Spinal cord (tissue), 10 donors: ENCODE measurements around the gene LRMDA. TPM values are rescaled to one million over a fixed set of nuclear protein-coding genes. Genes with fewer than 3 reads are reported as not detected.
A peak's percentile ranks its signal among the peaks of the same experiment; 100 is the strongest.

Experiments used
- DNase-seq, 6 donors: peaks; one replicate each; pipeline versions ENCODE4 v3.0.0 to v3.0.0-alpha.2; 2013 to 2015; ENCODE audit warnings: low spot score in 6 of 6, low read depth in 4 of 6
- H3K27ac ChIP-seq: one replicate; pipeline ENCODE4 v1.5.1; 2013; ENCODE audit warnings: low read depth, low read length, control low read depth
- H3K27me3 ChIP-seq: one replicate; pipeline ENCODE4 v1.6.1; 2013; ENCODE audit warnings: low read length; ENCODE audit not compliant: control insufficient read depth, insufficient read depth
- H3K36me3 ChIP-seq: one replicate; pipeline ENCODE4 v1.6.1; 2013; ENCODE audit warnings: low read length; ENCODE audit not compliant: control insufficient read depth, insufficient read depth
- H3K4me1 ChIP-seq: one replicate; pipeline ENCODE4 v1.6.1; 2013; ENCODE audit warnings: low read length; ENCODE audit not compliant: control insufficient read depth, insufficient read depth
- H3K4me3 ChIP-seq: one replicate; pipeline ENCODE4 v1.5.1; 2013; ENCODE audit warnings: low read depth, low read length, control low read depth
- H3K9me3 ChIP-seq: one replicate; pipeline ENCODE4 v1.6.1; 2013; ENCODE audit warnings: low read length; ENCODE audit not compliant: control insufficient read depth, insufficient read depth
- WGBS: methylation state at CpG from one replicate; pipeline ENCODE4 v1.1.5; 2013; ENCODE audit warnings: missing lambda C conversion rate; ENCODE audit not compliant: insufficient coverage; 5-methylcytosine and 5-hydroxymethylcytosine counted together
- polyA plus RNA-seq, 2 donors: library from polyadenylated mRNA; unstranded; fragments of 120-200 nt; gene quantifications; one replicate each; pipeline ENCODE4 v1.2.1, GENCODE V29; 2013; ENCODE audit not compliant: insufficient read length in 2 of 2
- total RNA-seq, 2 donors: library from RNA; depleted of rRNA in 1 of 2; stranded (reverse); fragments of 120-200 nt in 1 of 2; fragments of >200 nt in 1 of 2; gene quantifications; one replicate each; pipeline versions ENCODE4 v1.2.3 to v1.2.4, GENCODE V29; 2013 to 2014
- donor health status: healthy.

LRMDA gene
- total and polyA plus RNA-seq, 4 donors: 5.6 to 9.9 (median 7.2) TPM

GRCh38 chr10:75468612-75469005 lies 37.2 kb downstream of the LRMDA start:
- H3K27me3 ChIP-seq: no peaks in the 10 kb centered on the region
- H3K9me3 ChIP-seq: no peaks in the 10 kb centered on the region
- WGBS: 31% methylated on average over 3 of the region's 7 CpGs
- H3K4me1 ChIP-seq: peaks cover 12% of the 10 kb centered on the region
- H3K27ac ChIP-seq: no peak overlapping the region
- no peaks in the 10 kb centered on the region for H3K36me3 ChIP-seq
- no peak overlapping the region for H3K4me3 ChIP-seq
- no peak for DNase-seq

GRCh38 chr10:75469006-75469616 lies 37.7 kb downstream of the LRMDA start:
- Histone ChIP-seq H3K4me3 (no peak overlapping the region), H3K9me3 (no peaks in the 10 kb centered on the region)

DNA sequence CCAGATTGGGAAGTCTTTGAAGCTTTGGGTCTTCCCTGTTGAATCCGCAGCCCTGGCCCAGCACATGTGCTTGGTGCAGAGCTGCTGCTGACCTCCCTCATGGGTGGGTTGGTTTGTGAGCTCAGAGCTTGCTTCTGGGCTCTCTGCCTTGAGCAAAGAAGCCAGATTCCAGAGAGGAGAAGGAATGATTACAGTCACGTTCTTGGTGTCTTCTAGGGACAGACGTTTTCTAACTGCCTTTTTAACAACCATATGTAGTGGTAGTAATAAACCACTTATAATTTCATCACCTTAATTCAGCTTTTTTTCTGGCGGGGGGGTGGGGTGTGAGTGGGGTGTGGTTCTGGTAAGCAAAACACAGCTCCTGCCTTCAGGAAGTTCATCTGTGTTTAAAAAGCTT lies 39.5 kb downstream of the LRMDA start:
- H3K9me3 ChIP-seq: no peaks in the 10 kb centered on the region
- H3K36me3 ChIP-seq: no peaks in the 10 kb centered on the region
- H3K27ac ChIP-seq: no peak overlapping the region
- H3K27me3 ChIP-seq: no peaks in the 10 kb centered on the region
- H3K4me3 ChIP-seq: no peak overlapping the region
- no CpG with 5 or more reads among the region's 4 CpGs for WGBS
- H3K4me1 ChIP-seq: peaks cover 15% of the 10 kb centered on the region
- no peak for DNase-seq

More at GRCh38 chr10:75469006-75469616, 37.7 kb downstream of the LRMDA start:
- Histone ChIP-seq H3K36me3 (no peaks in the 10 kb centered on the region), H3K4me1 (peaks cover 12% of the 10 kb centered on the region), H3K27ac (no peak overlapping the region), H3K27me3 (no peaks in the 10 kb centered on the region)
- peak in 2 of 6 donors; percentile 50 to 90 for DNase-seq
- WGBS: 48% methylated on average over 2 of the region's 3 CpGs

DNA sequence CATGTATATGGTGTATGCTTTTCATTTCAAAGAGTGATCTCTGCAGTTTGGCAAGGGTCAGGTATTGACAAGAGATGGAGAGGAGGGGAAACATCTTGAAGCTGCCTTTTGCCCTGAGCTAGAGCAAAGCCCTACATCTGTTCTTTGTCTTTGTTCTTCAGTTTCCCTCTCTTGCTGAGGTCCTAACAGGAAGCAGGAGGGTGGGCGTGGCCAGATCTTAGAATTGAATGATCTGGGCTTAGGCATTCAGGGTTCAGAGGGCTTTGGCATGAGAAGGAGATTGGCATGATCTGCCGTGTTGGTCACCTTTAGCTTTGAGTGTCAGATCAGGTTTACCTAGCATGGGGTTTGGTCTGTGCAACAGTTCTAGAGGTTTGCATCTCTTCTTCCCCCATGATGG lies 41.3 kb downstream of the LRMDA start:
- Histone ChIP-seq H3K4me3 (no peak overlapping the region), H3K27me3 (no peaks in the 10 kb centered on the region), H3K27ac (no peak overlapping the region), H3K9me3 (no peaks in the 10 kb centered on the region), H3K4me1 (peaks cover 15% of the 10 kb centered on the region), H3K36me3 (no peaks in the 10 kb centered on the region)
- 100% methylated on average over 1 of the region's 2 CpGs for WGBS
- no peak for DNase-seq

DNA sequence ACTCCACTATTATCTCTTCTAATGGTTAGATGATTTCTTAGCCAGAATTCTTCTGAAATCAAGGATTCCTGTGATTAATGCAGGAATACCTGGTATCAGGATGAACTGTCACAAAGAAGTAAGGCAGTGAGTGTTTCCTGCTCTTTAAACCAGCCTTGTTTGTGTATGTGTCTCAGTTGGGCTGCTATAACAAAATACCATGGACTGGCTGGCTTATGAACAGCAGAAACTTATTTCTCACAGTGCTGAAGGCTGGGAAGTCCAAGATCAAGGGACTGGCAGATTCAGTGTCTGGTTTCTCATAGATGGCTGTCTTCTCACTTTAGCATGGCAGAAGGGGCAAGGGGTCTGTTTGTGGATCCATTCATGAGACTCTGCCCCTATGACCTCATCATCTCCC lies 42.7 kb downstream of the LRMDA start:
- no peak overlapping the region for H3K4me3 ChIP-seq
- H3K36me3 ChIP-seq: no peaks in the 10 kb centered on the region
- H3K27ac ChIP-seq: no peak overlapping the region
- peaks cover 9% of the 10 kb centered on the region for H3K4me1 ChIP-seq
- no peaks in the 10 kb centered on the region for H3K27me3 ChIP-seq
- H3K9me3 ChIP-seq: no peaks in the 10 kb centered on the region
- no peak for DNase-seq

DNA sequence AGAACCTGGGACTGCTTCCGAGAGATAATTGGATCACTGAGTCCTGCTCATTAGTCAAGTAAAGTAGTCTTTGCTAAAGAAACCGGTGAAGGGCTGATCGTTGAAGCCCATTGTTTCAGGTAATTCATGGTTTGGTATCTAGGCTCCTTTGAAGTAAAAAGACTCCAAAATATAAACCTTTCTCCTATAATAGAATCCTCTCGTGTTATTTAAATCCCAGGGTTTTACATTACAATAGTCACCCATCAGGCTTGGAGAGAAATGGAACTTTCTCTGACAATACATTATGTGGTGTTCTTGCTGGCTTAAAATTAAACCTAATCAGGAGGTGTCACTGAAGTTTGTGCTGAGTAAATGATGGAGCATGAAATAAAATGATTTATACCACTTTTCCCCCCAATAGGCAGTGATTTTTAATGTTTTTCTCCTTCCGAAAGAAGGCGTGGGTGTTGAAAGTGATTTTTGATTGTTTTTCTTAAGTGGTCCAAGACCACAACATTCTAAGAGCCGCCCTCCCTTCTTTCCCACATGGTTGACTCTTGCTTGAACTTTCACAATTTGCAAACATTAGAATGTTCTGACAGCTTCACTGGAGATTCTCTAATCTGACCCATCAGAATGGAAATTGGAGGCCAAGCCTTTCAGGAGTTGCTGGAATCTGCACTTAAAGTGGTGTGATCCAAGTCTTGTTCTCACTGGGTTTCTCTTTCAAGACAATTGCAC lies 44.2 kb downstream of the LRMDA start:
- no peaks in the 10 kb centered on the region for H3K36me3 ChIP-seq
- no peaks in the 10 kb centered on the region for H3K27me3 ChIP-seq
- H3K4me3 ChIP-seq: no peak overlapping the region
- DNase-seq: no peak
- 100% methylated on average over 1 of the region's 7 CpGs for WGBS
- H3K27ac ChIP-seq: no peak overlapping the region
- peaks cover 3% of the 10 kb centered on the region for H3K4me1 ChIP-seq
- no peaks in the 10 kb centered on the region for H3K9me3 ChIP-seq

GRCh38 chr10:75476569-75476968 lies 45.1 kb downstream of the LRMDA start:
- H3K4me3 ChIP-seq: no peak overlapping the region
- no peaks in the 10 kb centered on the region for H3K9me3 ChIP-seq
- peaks cover 3% of the 10 kb centered on the region for H3K4me1 ChIP-seq
- H3K27me3 ChIP-seq: no peaks in the 10 kb centered on the region
- no peak for DNase-seq
- H3K27ac ChIP-seq: no peak overlapping the region
- H3K36me3 ChIP-seq: no peaks in the 10 kb centered on the region

DNA sequence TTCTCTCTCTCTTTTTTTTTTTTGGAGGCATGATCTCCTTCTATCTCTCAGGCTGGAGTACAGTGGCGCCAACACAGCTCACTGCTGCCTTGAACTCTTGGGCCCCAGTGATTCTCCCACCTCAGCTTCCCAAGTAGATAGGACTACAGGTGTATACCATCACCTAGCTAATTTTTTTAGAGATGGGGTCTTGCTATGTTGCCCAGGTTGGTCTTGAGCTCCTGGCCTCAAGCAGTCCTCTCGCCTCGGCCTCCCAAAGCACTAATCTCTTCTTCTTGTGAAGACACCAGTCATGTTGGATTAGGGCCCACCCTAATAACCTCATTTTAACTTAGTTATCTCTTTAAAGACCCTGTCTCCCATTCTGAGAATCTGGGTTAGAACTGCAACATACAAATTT lies 45.6 kb downstream of the LRMDA start:
- H3K27ac ChIP-seq: no peak overlapping the region
- no peak for DNase-seq
- H3K4me1 ChIP-seq: peaks cover 3% of the 10 kb centered on the region
- 82% methylated on average over 2 of the region's 3 CpGs for WGBS
- no peaks in the 10 kb centered on the region for H3K27me3 ChIP-seq
- no peak overlapping the region for H3K4me3 ChIP-seq
- no peaks in the 10 kb centered on the region for H3K36me3 ChIP-seq
- peaks cover 3% of the 10 kb centered on the region for H3K9me3 ChIP-seq

DNA sequence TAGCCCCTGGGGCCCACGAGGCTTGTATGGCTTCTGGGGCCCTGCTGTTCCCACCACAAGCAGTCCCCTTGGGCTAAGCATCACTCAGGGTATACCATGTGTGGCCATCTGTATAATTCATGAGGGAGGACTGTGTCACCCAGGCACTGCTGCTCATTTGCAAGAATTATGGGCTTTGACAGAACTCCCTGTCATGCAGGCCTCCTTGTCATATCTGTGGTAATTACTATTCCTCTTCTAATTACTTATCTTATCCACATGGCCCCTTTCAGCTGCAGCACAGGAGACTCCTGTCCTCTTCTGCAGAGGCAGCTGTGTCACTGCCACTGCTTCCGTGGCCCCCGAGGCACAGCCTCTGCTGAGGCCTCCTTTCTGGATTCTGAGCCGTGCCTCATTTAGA lies 46.3 kb downstream of the LRMDA start:
- WGBS: 79% methylated on average over 2 of the region's 4 CpGs
- Histone ChIP-seq H3K36me3 (no peaks in the 10 kb centered on the region), H3K4me1 (peaks cover 3% of the 10 kb centered on the region), H3K9me3 (peaks cover 3% of the 10 kb centered on the region), H3K4me3 (no peak overlapping the region), H3K27me3 (no peaks in the 10 kb centered on the region), H3K27ac (no peak overlapping the region)
- DNase-seq: peak in 1 of 6 donors; percentile 34

- Histone ChIP-seq H3K27me3 (no peaks in the 10 kb centered on the region), H3K36me3 (no peaks in the 10 kb centered on the region), H3K9me3 (peaks cover 3% of the 10 kb centered on the region), H3K4me3 (no peak overlapping the region), H3K27ac (no peak overlapping the region), H3K4me1 (no peaks in the 10 kb centered on the region)
- no peak for DNase-seq
- WGBS: 90% methylated on average over 3 of the region's 3 CpGs
Measured at GRCh38 chr10:75480374-75480773, 49.0 kb downstream of the LRMDA start.
